NCI-H510A treated with DMSO at 0.1 percent for 48 hours (cell line): ENCODE results near the gene TNK2.
"Not testable (repeated sequence)": the region's sequence is repeated elsewhere in the genome, so short reads cannot be mapped to it uniquely, and the experiment has no call there.

Source experiments
- DNase-seq: peaks from one replicate; lab custom pipeline; 2025; lab: John Stamatoyannopoulos, UW

Gene TNK2

GRCh38 chr3:195821403-195822130 lies 86.8 kb downstream of the TNK2 start:
- no peak for DNase-seq

- no peak for DNase-seq
Measured at GRCh38 chr3:195820901-195821300, 87.5 kb downstream of the TNK2 start.

- no peak for DNase-seq
Measured at GRCh38 chr3:195820186-195820585, 88.2 kb downstream of the TNK2 start.

GRCh38 chr3:195818301-195818700 lies 90.0 kb downstream of the TNK2 start:
- DNase-seq = no peak

GRCh38 chr3:195817578-195818135 lies 90.7 kb downstream of the TNK2 start:
- DNase-seq = no peak

GRCh38 chr3:195816276-195816913 lies 92.0 kb downstream of the TNK2 start:
- not testable (repeated sequence) for DNase-seq

- no peak for DNase-seq
Measured at GRCh38 chr3:195815169-195815771, 93.1 kb downstream of the TNK2 start.

GRCh38 chr3:195813916-195814640 lies 94.3 kb downstream of the TNK2 start:
- DNase-seq = no peak
